BJ (cell line): ENCODE measurements around the gene CASP1. TPM values are rescaled to one million over a fixed set of nuclear protein-coding genes. Genes with fewer than 3 reads are reported as not detected.

ENCODE experiments used
- CTCF ChIA-PET: fragments of 350-600 bp; formaldehyde crosslinking; extraction: SDS; loops from one replicate; lab custom pipeline; 2021; ENCODE audit warnings: antibody characterized with exemption, inconsistent platforms; lab: Yijun Ruan, JAX
- POLR2A ChIA-PET: fragments of 300-600 bp; sonication (Branson Sonifier 250); formaldehyde crosslinking; extraction: SDS; loops from one replicate; lab custom pipeline; 2021; ENCODE audit warnings: antibody characterized with exemption; lab: Charles Lee
- DNase-seq: peaks from one replicate; pipeline ENCODE4 v3.0.0-alpha.2; 2011; ENCODE audit warnings: low read depth
- H3K27me3 ChIP-seq: 2 replicates; pipeline ENCODE4 v1.6.0; 2011; ENCODE audit warnings: low read length; ENCODE audit not compliant: control insufficient read depth, insufficient read depth
- H3K36me3 ChIP-seq: 2 replicates; pipeline ENCODE4 v1.5.1; 2011; ENCODE audit warnings: low read length; ENCODE audit not compliant: control insufficient read depth, insufficient read depth
- H3K4me3 ChIP-seq: 2 replicates; pipeline ENCODE4 v1.5.1; 2011; ENCODE audit warnings: low read depth, mild to moderate bottlenecking, control low read depth, low read length
- CTCF ChIP-seq: IDR thresholded peaks from 2 replicates; pipeline ENCODE4 v1.5.1; 2011; ENCODE audit warnings: low read depth, mild to moderate bottlenecking, control low read depth, inconsistent platforms, low read length, moderate library complexity; ENCODE audit not compliant: insufficient read depth
- polyA plus RNA-seq: library from polyadenylated mRNA; depleted of rRNA; stranded (reverse); fragments of >200 nt; gene quantifications from 2 replicates; pipeline ENCODE4 v1.2.3, GENCODE V29; 2011

Gene CASP1
- polyA plus RNA-seq, 1 experiment: 5.1 TPM

GRCh38 chr11:105024394-105024793 lies 10.6 kb downstream of the CASP1 start:
- no peak for DNase-seq
- POLR2A ChIA-PET: no interaction called here
- CTCF ChIA-PET: no interaction called here

GRCh38 chr11:105023003-105023402 lies 11.9 kb downstream of the CASP1 start, which contains the start of gene CASP5:
Gene CASP5, minus strand, starts transcription at chr11:105023168. Its CDS starts 32 bp downstream, at chr11:105023136.
- ChIA-PET POLR2A (no interaction called here), CTCF (no interaction called here)
- no peak for DNase-seq
- Histone ChIP-seq H3K36me3 (no peaks in the 10 kb centered on the region; the same call in 1 of the 2 replicates), H3K27me3 (no peaks in the 10 kb centered on the region), H3K4me3 (no peak within 1 kb of the TSS)
- no peak for TF ChIP-seq CTCF

More at GRCh38 chr11:105024394-105024793, 10.6 kb downstream of the CASP1 start:
- no peaks in the 10 kb centered on the region for H3K27me3 ChIP-seq
- no peak for TF ChIP-seq CTCF
- no peak overlapping the region for H3K4me3 ChIP-seq
- no peaks in the 10 kb centered on the region; the same call in 1 of the 2 replicates for H3K36me3 ChIP-seq

GRCh38 chr11:105022527-105022926 lies 12.4 kb downstream of the CASP1 start:
- H3K36me3 ChIP-seq: no peaks in the 10 kb centered on the region; the same call in 1 of the 2 replicates
- H3K27me3 ChIP-seq: no peaks in the 10 kb centered on the region
- ChIA-PET CTCF (no interaction called here), POLR2A (no interaction called here)
- DNase-seq: no peak
- TF ChIP-seq CTCF: no peak
- H3K4me3 ChIP-seq: no peak overlapping the region

- TF ChIP-seq CTCF: no peak
- no peak overlapping the region for H3K4me3 ChIP-seq
- CTCF ChIA-PET: no interaction called here
- H3K27me3 ChIP-seq: no peaks in the 10 kb centered on the region
- no peak for DNase-seq
- no peaks in the 10 kb centered on the region for H3K36me3 ChIP-seq
- POLR2A ChIA-PET: interaction anchor here (0.7 kb wide), 1 partner anchor 930 kb away, joined by 4 read pairs; no protein-coding TSS in a partner anchor
These were observed 27.5 kb downstream of the CASP1 start for GRCh38 chr11:105007463-105007862.

- no peak overlapping the region for H3K4me3 ChIP-seq
- H3K36me3 ChIP-seq: no peaks in the 10 kb centered on the region
- ChIA-PET CTCF (no interaction called here), POLR2A (no interaction called here)
- TF ChIP-seq CTCF: no peak
- H3K27me3 ChIP-seq: no peaks in the 10 kb centered on the region
- no peak for DNase-seq
These were observed 29.5 kb downstream of the CASP1 start for GRCh38 chr11:105005451-105005845.
